ENCODE results near the gene DNAH6. TPM values are rescaled to one million over a fixed set of nuclear protein-coding genes. Genes with fewer than 3 reads are reported as not detected.

DNAH6 gene
- total RNA-seq, 4 donors from 2014 or later = 0.06 to 0.38 (median 0.13) TPM; not detected in 1

DNA sequence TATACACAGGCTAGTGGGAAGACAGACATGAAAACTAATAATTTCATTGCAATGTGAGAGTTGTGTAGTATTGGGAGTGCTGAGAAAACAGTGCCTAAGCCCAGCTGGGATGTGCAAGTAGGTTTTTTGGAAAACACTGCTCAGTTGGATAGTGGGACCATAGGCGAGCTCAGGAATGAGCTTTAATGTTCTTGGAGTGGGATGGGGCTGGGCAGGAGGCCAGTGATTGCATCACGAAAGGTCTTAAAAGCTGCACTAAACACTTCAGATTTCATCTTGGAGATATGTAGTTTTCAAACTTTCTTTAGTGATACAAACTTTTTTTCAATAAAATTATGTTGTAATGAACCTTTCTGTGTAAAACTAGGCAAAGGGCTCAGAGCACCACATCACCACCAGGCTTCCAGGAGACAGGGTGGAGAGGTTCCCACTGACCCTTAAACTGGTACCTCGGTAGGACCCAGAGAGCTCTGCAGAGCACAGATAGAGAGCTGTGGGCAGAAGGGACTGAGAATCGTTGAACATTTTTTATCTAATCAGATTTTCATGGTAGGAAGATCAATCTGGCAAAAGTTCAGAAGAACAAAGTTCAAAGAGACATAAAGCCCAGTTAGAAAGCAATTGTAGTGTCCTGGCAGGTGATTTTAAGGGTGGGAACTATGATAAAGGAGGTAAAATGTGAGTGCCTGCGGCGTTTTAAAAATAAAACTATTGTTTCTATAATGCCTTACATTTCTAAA, 188.4 kb downstream of the DNAH6 start:
- TF ChIP-seq POLR2A (IDR thresholded peaks at IDR 0.05) = no peak
- TF ChIP-seq, protein P1, sequence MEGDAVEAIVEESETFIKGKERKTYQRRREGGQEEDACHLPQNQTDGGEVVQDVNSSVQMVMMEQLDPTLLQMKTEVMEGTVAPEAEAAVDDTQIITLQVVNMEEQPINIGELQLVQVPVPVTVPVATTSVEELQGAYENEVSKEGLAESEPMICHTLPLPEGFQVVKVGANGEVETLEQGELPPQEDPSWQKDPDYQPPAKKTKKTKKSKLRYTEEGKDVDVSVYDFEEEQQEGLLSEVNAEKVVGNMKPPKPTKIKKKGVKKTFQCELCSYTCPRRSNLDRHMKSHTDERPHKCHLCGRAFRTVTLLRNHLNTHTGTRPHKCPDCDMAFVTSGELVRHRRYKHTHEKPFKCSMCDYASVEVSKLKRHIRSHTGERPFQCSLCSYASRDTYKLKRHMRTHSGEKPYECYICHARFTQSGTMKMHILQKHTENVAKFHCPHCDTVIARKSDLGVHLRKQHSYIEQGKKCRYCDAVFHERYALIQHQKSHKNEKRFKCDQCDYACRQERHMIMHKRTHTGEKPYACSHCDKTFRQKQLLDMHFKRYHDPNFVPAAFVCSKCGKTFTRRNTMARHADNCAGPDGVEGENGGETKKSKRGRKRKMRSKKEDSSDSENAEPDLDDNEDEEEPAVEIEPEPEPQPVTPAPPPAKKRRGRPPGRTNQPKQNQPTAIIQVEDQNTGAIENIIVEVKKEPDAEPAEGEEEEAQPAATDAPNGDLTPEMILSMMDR (IDR thresholded peaks at IDR 0.05) = no peak
- intact Hi-C loops (cut with DNase I) = no loop called here
- DNase-seq = no peak

DNA sequence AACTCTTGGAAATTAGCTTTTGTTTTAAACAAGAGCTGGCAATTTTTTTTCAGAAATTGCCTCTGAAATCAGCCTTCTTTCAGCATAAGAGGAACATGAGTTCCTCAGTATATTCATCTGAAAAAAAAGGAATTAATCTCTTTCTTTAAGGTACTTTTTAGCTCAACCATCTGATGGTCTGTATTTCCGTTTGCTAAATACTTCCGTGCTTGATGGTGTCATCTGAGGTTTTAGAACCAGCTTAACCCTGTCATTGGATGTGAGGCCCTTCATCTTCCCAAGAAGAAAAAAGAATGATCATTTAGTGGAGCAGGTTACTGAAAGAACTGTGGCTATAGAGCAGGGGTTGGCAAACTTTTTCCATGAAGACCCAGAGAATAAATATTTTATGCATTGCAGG, 189.6 kb downstream of the DNAH6 start:
- Histone ChIP-seq H3K9me3 (no peaks in the 10 kb centered on the region), H3K36me3 (no peaks in the 10 kb centered on the region), H3K27me3 (no peaks in the 10 kb centered on the region), H3K27ac (no peak overlapping the region), H3K4me1 (no peaks in the 10 kb centered on the region), H3K4me3 (no peak overlapping the region)
- TF ChIP-seq POLR2A (IDR thresholded peaks at IDR 0.05) = no peak
- TF ChIP-seq, protein P1 (IDR thresholded peaks at IDR 0.05) = no peak
- intact Hi-C loops (cut with DNase I) = no loop called here
- DNase-seq = no peak
- WGBS, 2 donors = 85% methylated on average over 2 of the region's 2 CpGs

More for the DNA sequence above, 188.4 kb downstream of the DNAH6 start:
- Histone ChIP-seq H3K36me3 (no peaks in the 10 kb centered on the region), H3K27me3 (no peaks in the 10 kb centered on the region), H3K9me3 (no peaks in the 10 kb centered on the region), H3K4me1 (no peaks in the 10 kb centered on the region), H3K4me3 (no peak overlapping the region), H3K27ac (no peak overlapping the region)
- whole genome bisulfite sequencing, 2 donors = 70 to 77% methylated on average over 6 of the region's 6 CpGs

DNA sequence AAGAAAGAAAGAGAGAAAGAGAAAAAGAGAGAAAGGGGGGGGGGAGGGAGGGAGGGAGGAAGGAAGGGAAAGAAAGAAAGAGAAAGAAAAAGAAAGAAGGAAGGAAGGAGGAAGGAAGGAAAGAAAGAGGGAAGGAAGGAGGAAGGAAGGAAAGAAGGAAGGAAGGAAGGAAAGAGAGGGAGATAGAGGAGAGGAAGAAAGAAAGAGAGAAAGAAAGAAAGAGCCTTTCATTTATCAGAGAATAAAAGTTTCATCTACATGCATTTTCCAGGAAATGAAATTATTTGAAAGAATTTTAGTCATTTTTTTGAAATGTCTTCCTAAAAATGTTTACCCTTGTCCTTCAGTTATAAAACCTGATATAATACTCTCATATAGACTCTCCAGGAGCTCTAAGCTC, 192.1 kb downstream of the DNAH6 start:
- Histone ChIP-seq H3K36me3 (no peaks in the 10 kb centered on the region), H3K27me3 (no peaks in the 10 kb centered on the region), H3K9me3 (no peaks in the 10 kb centered on the region), H3K27ac (no peak overlapping the region), H3K4me3 (no peak overlapping the region), H3K4me1 (no peaks in the 10 kb centered on the region)
- TF ChIP-seq POLR2A (IDR thresholded peaks at IDR 0.05) = no peak
- TF ChIP-seq, protein P1 (IDR thresholded peaks at IDR 0.05) = no peak
- DNase-seq = no peak
- intact Hi-C loops (cut with DNase I) = no loop called here

DNA sequence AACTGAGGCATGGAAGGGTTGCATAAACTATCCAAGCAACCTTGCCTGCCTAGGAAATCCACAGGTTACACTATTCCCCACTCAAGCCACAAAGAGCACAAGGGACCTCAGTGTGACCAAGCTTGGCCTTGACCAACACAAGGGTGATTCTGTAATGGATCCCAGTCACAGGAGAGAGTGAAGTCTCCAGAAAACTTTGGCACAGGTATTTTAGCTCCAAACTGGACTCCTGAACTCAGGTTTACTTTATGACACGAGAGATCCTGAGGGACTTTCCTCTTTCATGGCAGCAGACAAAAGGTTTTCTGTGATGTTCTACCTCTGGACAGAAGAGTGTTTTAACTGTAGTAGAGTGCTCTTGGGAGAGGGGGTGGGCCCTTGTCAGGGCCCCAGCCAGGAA, 195.4 kb downstream of the DNAH6 start:
- Histone ChIP-seq H3K27me3 (no peaks in the 10 kb centered on the region), H3K4me1 (no peaks in the 10 kb centered on the region), H3K36me3 (no peaks in the 10 kb centered on the region), H3K27ac (no peak overlapping the region), H3K9me3 (no peaks in the 10 kb centered on the region), H3K4me3 (no peak overlapping the region)
- no peak for DNase-seq
- WGBS, 2 donors = 63 to 83% methylated on average over 1 of the region's 1 CpG
- intact Hi-C loops (cut with DNase I) = no loop called here
- no peak for TF ChIP-seq POLR2A (IDR thresholded peaks at IDR 0.05)
- TF ChIP-seq, protein P1 (IDR thresholded peaks at IDR 0.05) = no peak

DNA sequence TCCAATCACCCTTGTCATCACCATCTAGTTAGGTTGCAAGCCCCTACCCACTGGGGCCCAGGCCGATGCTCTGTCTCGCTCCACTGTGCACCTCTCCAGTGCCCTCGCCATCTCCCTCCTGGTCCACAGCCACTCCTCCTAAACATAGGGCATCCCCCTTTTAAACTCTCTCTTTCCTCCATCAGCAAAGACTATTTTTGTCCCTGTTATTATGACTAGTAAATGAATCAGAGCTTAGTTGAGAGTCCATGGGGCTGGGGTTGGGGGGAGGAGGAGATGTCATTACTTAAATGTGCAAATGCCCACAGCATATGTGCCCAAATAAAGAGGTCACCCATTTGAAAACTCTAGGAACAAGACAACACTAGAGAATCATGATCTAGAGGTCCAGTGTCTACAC, 197.1 kb downstream of the DNAH6 start:
- Histone ChIP-seq H3K27me3 (no peaks in the 10 kb centered on the region), H3K4me3 (no peak overlapping the region), H3K27ac (no peak overlapping the region), H3K4me1 (no peaks in the 10 kb centered on the region), H3K36me3 (no peaks in the 10 kb centered on the region), H3K9me3 (no peaks in the 10 kb centered on the region)
- no peak for DNase-seq
- TF ChIP-seq POLR2A (IDR thresholded peaks at IDR 0.05) = no peak
- TF ChIP-seq, protein P1 (IDR thresholded peaks at IDR 0.05) = no peak
- intact Hi-C loops (cut with DNase I) = no loop called here
- WGBS, 2 donors = 93 to 96% methylated on average over 3 of the region's 3 CpGs

Measured in esophagus squamous epithelium (tissue), 5 donors.